Left lung (tissue), 10 donors: ENCODE data around the gene MTX1. TPM values are rescaled to one million over a fixed set of nuclear protein-coding genes. Genes with fewer than 3 reads are reported as not detected.
A peak's percentile ranks its signal among the peaks of the same experiment; 100 is the strongest.
"Not testable (repeated sequence)": the region's sequence is repeated elsewhere in the genome, so short reads cannot be mapped to it uniquely, and the experiment has no call there.

ENCODE experiments used
- ATAC-seq: fragments of 200-7000 bp; cut with Tn5 transposase; one replicate; pipeline ENCODE4 v1.9.1; 2020; ENCODE audit warnings: moderate library complexity
- DNase-seq, 4 donors: peaks; one replicate each; pipeline ENCODE4 v3.0.0-alpha.2; 2013 to 2020
- H3K27ac ChIP-seq, 2 donors: fragments of 200-600 bp; sonication (generic) in 1 of 2; one replicate each; pipeline versions ENCODE4 v1.5.0 to v1.8.0; 2020 to 2021
- H3K27me3 ChIP-seq, 2 donors: fragments of 200-600 bp; sonication (generic) in 1 of 2; one replicate each; pipeline versions ENCODE4 v1.5.0 to v1.8.0; 2020 to 2021
- H3K36me3 ChIP-seq, 2 donors: fragments of 200-600 bp; sonication (generic) in 1 of 2; one replicate each; pipeline versions ENCODE4 v1.5.0 to v1.8.0; 2020 to 2021
- H3K4me1 ChIP-seq, 2 donors: fragments of 200-600 bp; one replicate each; pipeline ENCODE4 v1.8.0; 2021
- H3K4me3 ChIP-seq, 2 donors: fragments of 200-600 bp; sonication (generic) in 1 of 2; one replicate each; pipeline versions ENCODE4 v1.5.0 to v1.8.0; 2020 to 2021; ENCODE audit warnings: mild to moderate bottlenecking in 1 of 2
- H3K9me3 ChIP-seq, 2 donors: fragments of 200-600 bp; sonication (generic) in 1 of 2; one replicate each; pipeline versions ENCODE4 v1.5.0 to v1.8.0; 2020 to 2021
- intact Hi-C, 2 donors: fragments of 100-400 bp; cut with DNase I; formaldehyde crosslinking; loops; one replicate each; pipeline versions ENCODE4 v1.11.2 to v1.14.2; 2022
- polyA plus RNA-seq, 6 donors: library from polyadenylated mRNA; unstranded; fragments of 120-200 nt; gene quantifications; one replicate each; pipeline ENCODE4 v1.2.1, GENCODE V29; 2013; ENCODE audit not compliant: insufficient read length in 6 of 6
- total RNA-seq, 2 donors: library from RNA; stranded (reverse); fragmentation: NEBNext Ultra II Directional; extraction: Animal tissue kit (Norgen Biotek cat#: 25700); gene quantifications; one replicate each; pipeline ENCODE4 v1.2.1, GENCODE V29; 2021
- TF ChIP-seq, protein P1 (sequence below), 2 donors: fragments of 200-600 bp; sonication (generic) in 1 of 2; IDR thresholded peaks; one replicate each; pipeline versions ENCODE4 v1.5.0 to v1.8.0; 2021; ENCODE audit warnings: antibody characterized with exemption in 2 of 2
- donor health status: DM: no; HTN: yes; CAD: no.
- donor health status: DM: no; HTN: no; CAD: no.

Gene MTX1
- total and polyA plus RNA-seq, 8 donors = 28.6 to 45.5 (median 31.1) TPM

GRCh38 chr1:155218854-155219591 lies 10.5 kb downstream of the MTX1 start:
- Histone ChIP-seq H3K27me3 (no peaks in the 10 kb centered on the region), H3K9me3 (no peaks in the 10 kb centered on the region), H3K4me1 (peaks cover 0 to 49% of the 10 kb centered on the region in 2 donors), H3K27ac (peak overlapping the region; percentile 8 to 82), H3K4me3 (peak overlapping the region in 1 of 2 donors; percentile 3), H3K36me3 (no peaks in the 10 kb centered on the region)
- intact Hi-C loops = no loop called here
- TF ChIP-seq, protein P1, sequence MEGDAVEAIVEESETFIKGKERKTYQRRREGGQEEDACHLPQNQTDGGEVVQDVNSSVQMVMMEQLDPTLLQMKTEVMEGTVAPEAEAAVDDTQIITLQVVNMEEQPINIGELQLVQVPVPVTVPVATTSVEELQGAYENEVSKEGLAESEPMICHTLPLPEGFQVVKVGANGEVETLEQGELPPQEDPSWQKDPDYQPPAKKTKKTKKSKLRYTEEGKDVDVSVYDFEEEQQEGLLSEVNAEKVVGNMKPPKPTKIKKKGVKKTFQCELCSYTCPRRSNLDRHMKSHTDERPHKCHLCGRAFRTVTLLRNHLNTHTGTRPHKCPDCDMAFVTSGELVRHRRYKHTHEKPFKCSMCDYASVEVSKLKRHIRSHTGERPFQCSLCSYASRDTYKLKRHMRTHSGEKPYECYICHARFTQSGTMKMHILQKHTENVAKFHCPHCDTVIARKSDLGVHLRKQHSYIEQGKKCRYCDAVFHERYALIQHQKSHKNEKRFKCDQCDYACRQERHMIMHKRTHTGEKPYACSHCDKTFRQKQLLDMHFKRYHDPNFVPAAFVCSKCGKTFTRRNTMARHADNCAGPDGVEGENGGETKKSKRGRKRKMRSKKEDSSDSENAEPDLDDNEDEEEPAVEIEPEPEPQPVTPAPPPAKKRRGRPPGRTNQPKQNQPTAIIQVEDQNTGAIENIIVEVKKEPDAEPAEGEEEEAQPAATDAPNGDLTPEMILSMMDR (IDR thresholded peaks at IDR 0.05) = no peak
- DNase-seq = peak in 1 of 4 donors; percentile 60
- ATAC-seq = peak; percentile 73

GRCh38 chr1:155219592-155220031 lies 11.1 kb downstream of the MTX1 start:
- Histone ChIP-seq H3K27ac (peak overlapping the region; percentile 8 to 82), H3K4me3 (peak overlapping the region in 1 of 2 donors; percentile 3), H3K4me1 (peaks cover 3 to 55% of the 10 kb centered on the region in 2 donors), H3K9me3 (no peaks in the 10 kb centered on the region), H3K36me3 (no peaks in the 10 kb centered on the region), H3K27me3 (no peaks in the 10 kb centered on the region)
- peak in 1 of 4 donors; percentile 24 for DNase-seq
- TF ChIP-seq, protein P1 (IDR thresholded peaks at IDR 0.05) = no peak
- ATAC-seq = peak; percentile 55
- intact Hi-C loops = no loop called here

- DNase-seq, H3K9me3 ChIP-seq, ATAC-seq, intact Hi-C loops, H3K36me3 ChIP-seq, H3K4me3 ChIP-seq, H3K27me3 ChIP-seq: not testable (repeated sequence)
- Histone ChIP-seq H3K4me1 (peaks cover 3 to 61% of the 10 kb centered on the region in 2 donors), H3K27ac (peak overlapping the region; percentile 8 to 82)
These were observed 11.9 kb downstream of the MTX1 start for GRCh38 chr1:155220211-155220965.

GRCh38 chr1:155223047-155223446 lies 14.6 kb downstream of the MTX1 start:
- Histone ChIP-seq H3K27ac (peak overlapping the region in 1 of 2 donors; percentile 85), H3K27me3 (no peaks in the 10 kb centered on the region), H3K4me3 (no peak overlapping the region), H3K36me3 (no peaks in the 10 kb centered on the region), H3K9me3 (no peaks in the 10 kb centered on the region), H3K4me1 (peaks cover 3 to 79% of the 10 kb centered on the region in 2 donors)
- TF ChIP-seq, protein P1 (IDR thresholded peaks at IDR 0.05) = no peak
- DNase-seq = no peak
- intact Hi-C loops = no loop called here
- ATAC-seq = no peak

DNA sequence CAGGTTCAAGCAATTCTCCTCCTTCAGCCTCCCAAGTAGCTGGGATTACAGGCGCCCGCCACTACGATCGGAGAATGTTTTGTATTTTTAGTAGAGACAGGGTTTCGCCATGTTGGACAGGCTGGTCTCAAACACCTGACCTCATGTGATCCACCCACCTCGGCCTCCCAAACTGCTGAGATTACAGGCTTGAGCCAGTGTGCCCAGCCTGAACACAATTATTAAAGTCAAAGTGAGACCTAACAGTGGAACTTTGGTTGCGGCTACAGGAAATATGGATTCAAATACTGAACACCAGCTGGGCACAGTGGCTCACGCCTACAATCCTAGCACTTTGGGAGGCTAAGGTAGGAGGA lies 16.9 kb downstream of the MTX1 start:
- DNase-seq, ATAC-seq, H3K27me3 ChIP-seq, H3K36me3 ChIP-seq, H3K4me3 ChIP-seq, intact Hi-C loops, H3K9me3 ChIP-seq: not testable (repeated sequence)
- Histone ChIP-seq H3K27ac (peak overlapping the region in 1 of 2 donors; percentile 85), H3K4me1 (peaks cover 3 to 67% of the 10 kb centered on the region in 2 donors)
